Measurements from ENCODE around the gene FUT3. TPM values are rescaled to one million over a fixed set of nuclear protein-coding genes. Genes with fewer than 3 reads are reported as not detected.

The FUT3 gene
- polyA plus RNA-seq, 1 donor from 2014 or later, result 0.64 TPM

GRCh38 chr19:5863030-5863665 is 11.9 kb upstream of the FUT3 start:
- Histone ChIP-seq H3K4me2 (ENCODE audit: low read length) (no peak overlapping the region), H3K27ac (ENCODE audit: low read length) (no peak overlapping the region), H3K4me3 (ENCODE audit: low read length) (no peak overlapping the region), H4K20me1 (ENCODE audit: insufficient read depth) (no peaks in the 10 kb centered on the region), H3K27me3 (ENCODE audit: insufficient read depth, low read depth, low read length) (no peaks in the 10 kb centered on the region), H3F3A (ENCODE audit: insufficient read depth, low read length, poor library complexity, severe bottlenecking) (no peaks in the 10 kb centered on the region), H2AFZ (ENCODE audit: low read depth, low read length) (no peak overlapping the region), H3K9me3 (ENCODE audit: low read length) (no peaks in the 10 kb centered on the region), H3K9me2 (ENCODE audit: insufficient read depth, low read length) (no peaks in the 10 kb centered on the region), H3K9ac (ENCODE audit: low read length) (no peak overlapping the region), H3K79me2 (replicated peaks; ENCODE audit: insufficient read depth, low read length) (no peaks in the 10 kb centered on the region), H3K36me3 (ENCODE audit: insufficient read depth, low read length) (no peaks in the 10 kb centered on the region)
- TF ChIP-seq CTCF (IDR thresholded peaks at IDR 0.05; ENCODE audit: poor library complexity, severe bottlenecking) (no peak), TAF1 (IDR thresholded peaks at IDR 0.05; ENCODE audit: low read depth) (no peak), EP300 (conservative IDR thresholded peaks at IDR 0.05; ENCODE audit: poor library complexity, severe bottlenecking) (no peak), POLR2AphosphoS5 (IDR thresholded peaks at IDR 0.05) (no peak), EZH2 (IDR thresholded peaks at IDR 0.05; ENCODE audit: borderline replicate concordance, insufficient read depth, low read length, poor library complexity, severe bottlenecking) (no peak), RAD21 (conservative IDR thresholded peaks at IDR 0.05) (no peak), REST (IDR thresholded peaks at IDR 0.05; ENCODE audit: borderline replicate concordance) (no peak), SMC3 (conservative IDR thresholded peaks at IDR 0.05; ENCODE audit: poor library complexity) (no peak), MXI1 (conservative IDR thresholded peaks at IDR 0.05; ENCODE audit: poor library complexity, severe bottlenecking) (no peak)

- Histone ChIP-seq H3K4me3 (ENCODE audit: low read length) (no peak overlapping the region), H3K9ac (ENCODE audit: low read length) (no peak overlapping the region), H3K27ac (ENCODE audit: low read length) (no peak overlapping the region), H3F3A (ENCODE audit: insufficient read depth, low read length, poor library complexity, severe bottlenecking) (no peaks in the 10 kb centered on the region), H3K79me2 (replicated peaks; ENCODE audit: insufficient read depth, low read length) (no peaks in the 10 kb centered on the region), H3K9me3 (ENCODE audit: low read length) (no peaks in the 10 kb centered on the region), H3K27me3 (ENCODE audit: insufficient read depth, low read depth, low read length) (no peaks in the 10 kb centered on the region), H3K9me2 (ENCODE audit: insufficient read depth, low read length) (no peaks in the 10 kb centered on the region), H2AFZ (ENCODE audit: low read depth, low read length) (no peak overlapping the region), H3K36me3 (ENCODE audit: insufficient read depth, low read length) (no peaks in the 10 kb centered on the region), H3K4me2 (ENCODE audit: low read length) (no peak overlapping the region), H4K20me1 (ENCODE audit: insufficient read depth) (no peaks in the 10 kb centered on the region)
- TF ChIP-seq EP300 (conservative IDR thresholded peaks at IDR 0.05; ENCODE audit: poor library complexity, severe bottlenecking) (no peak), REST (IDR thresholded peaks at IDR 0.05; ENCODE audit: borderline replicate concordance) (no peak), SMC3 (conservative IDR thresholded peaks at IDR 0.05; ENCODE audit: poor library complexity) (no peak), MXI1 (conservative IDR thresholded peaks at IDR 0.05; ENCODE audit: poor library complexity, severe bottlenecking) (no peak), TAF1 (IDR thresholded peaks at IDR 0.05; ENCODE audit: low read depth) (no peak), EZH2 (IDR thresholded peaks at IDR 0.05; ENCODE audit: borderline replicate concordance, insufficient read depth, low read length, poor library complexity, severe bottlenecking) (no peak), RAD21 (conservative IDR thresholded peaks at IDR 0.05) (no peak), CTCF (IDR thresholded peaks at IDR 0.05; ENCODE audit: poor library complexity, severe bottlenecking) (no peak), POLR2AphosphoS5 (IDR thresholded peaks at IDR 0.05) (no peak)
Observed at GRCh38 chr19:5857203-5858081, 6.2 kb upstream of the FUT3 start.

Data from neural cell (in vitro differentiated cells).